A673 (cell line): ENCODE data around the gene DNM2.

Source experiments
- EZH2 ChIP-seq: fragments of 200-600 bp; sonication (generic); IDR thresholded peaks from 2 replicates; pipeline ENCODE4 v1.6.1; 2017; ENCODE audit warnings: borderline replicate concordance, low read depth, mild to moderate bottlenecking, mixed read lengths, antibody characterized with exemption, low read length; ENCODE audit not compliant: poor library complexity, severe bottlenecking
- TF ChIP-seq, protein P1 (sequence below): fragments of 300-800, 200-600 bp; sonication (generic); conservative IDR thresholded peaks from 2 replicates; pipeline ENCODE4 v1.5.1; 2017; ENCODE audit warnings: low read depth, mild to moderate bottlenecking, antibody characterized with exemption, low read length, moderate library complexity, mixed read lengths

DNA sequence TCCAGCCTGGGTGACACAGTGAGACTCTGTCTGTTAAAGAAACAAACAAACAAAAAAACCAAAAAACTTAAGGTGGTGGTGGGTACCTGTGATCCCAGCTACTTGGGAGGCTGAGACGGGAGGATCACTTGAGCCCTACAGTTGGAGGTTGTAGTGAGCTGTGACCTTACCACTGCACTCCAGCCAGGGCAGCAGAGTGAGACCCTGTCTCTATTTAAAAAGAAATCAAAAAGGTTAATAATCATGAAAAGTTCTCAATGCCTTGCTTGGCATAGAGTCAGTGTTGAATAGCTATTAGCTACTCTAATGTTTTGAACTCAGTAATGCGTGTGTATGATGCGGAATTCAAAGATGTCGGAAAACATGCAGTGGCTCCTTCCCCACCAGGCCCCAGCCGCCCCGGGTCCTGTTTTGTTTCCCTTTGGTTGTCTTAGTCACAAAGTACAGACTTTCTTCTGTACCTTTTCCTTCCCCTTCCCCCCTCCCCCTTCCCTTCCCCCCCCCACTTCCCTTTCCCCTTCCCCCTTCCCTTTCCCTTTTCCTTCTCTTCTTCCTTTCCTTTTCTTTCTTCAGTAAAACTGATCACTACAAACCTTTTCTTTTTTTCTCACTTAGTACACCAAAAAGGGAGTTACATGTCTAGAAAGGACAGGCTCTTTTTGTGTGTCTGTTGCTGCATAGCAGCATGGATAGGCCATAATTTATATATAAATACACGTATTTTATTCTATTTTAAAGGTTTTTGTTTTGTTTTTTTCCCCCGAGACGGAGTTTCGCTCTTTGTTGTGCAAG, 35.2 kb downstream of the DNM2 start:
- TF ChIP-seq, protein P1, sequence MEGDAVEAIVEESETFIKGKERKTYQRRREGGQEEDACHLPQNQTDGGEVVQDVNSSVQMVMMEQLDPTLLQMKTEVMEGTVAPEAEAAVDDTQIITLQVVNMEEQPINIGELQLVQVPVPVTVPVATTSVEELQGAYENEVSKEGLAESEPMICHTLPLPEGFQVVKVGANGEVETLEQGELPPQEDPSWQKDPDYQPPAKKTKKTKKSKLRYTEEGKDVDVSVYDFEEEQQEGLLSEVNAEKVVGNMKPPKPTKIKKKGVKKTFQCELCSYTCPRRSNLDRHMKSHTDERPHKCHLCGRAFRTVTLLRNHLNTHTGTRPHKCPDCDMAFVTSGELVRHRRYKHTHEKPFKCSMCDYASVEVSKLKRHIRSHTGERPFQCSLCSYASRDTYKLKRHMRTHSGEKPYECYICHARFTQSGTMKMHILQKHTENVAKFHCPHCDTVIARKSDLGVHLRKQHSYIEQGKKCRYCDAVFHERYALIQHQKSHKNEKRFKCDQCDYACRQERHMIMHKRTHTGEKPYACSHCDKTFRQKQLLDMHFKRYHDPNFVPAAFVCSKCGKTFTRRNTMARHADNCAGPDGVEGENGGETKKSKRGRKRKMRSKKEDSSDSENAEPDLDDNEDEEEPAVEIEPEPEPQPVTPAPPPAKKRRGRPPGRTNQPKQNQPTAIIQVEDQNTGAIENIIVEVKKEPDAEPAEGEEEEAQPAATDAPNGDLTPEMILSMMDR, result no peak
- no peak for TF ChIP-seq EZH2
